SK-N-SH (cell line): ENCODE data around the gene CACNA1G. TPM values are rescaled to one million over a fixed set of nuclear protein-coding genes. Genes with fewer than 3 reads are reported as not detected.

ENCODE experiments used
- CTCF ChIA-PET: fragments of 300-600, 350-600 bp; formaldehyde crosslinking; extraction: SDS; loops from one replicate; lab custom pipeline; 2021; lab: Yijun Ruan, JAX
- POLR2A ChIA-PET: fragments of 350-600 bp; sonication (Branson Sonifier 250); formaldehyde crosslinking; extraction: SDS; loops from one replicate; lab custom pipeline; 2020; ENCODE audit warnings: antibody characterized with exemption, inconsistent platforms; lab: Yijun Ruan, JAX
- DNase-seq: peaks from one replicate; pipeline ENCODE4 v3.0.0; 2012
- H2AFZ ChIP-seq: fragments of 200-600 bp; sonication (generic); 2 replicates; pipeline ENCODE4 v1.8.1; 2016; ENCODE audit warnings: antibody characterized with exemption, mild to moderate bottlenecking, low read depth
- H3F3A ChIP-seq: fragments of 200-600 bp; sonication (generic); replicated peaks from 2 replicates; pipeline ENCODE3; 2016; ENCODE audit warnings: antibody characterized with exemption, mild to moderate bottlenecking; ENCODE audit not compliant: insufficient read depth
- H3K27ac ChIP-seq, 2 experiments: fragments of 200-500 bp in 1 of 2; fragments of 200-600 bp in 1 of 2; sonication (Bioruptor generic) in 1 of 2; sonication (generic), shearing (Covaris generic) in 1 of 2; 2 replicates each; pipeline versions ENCODE4 v1.5.1 to v1.6.1; 2014 to 2016; ENCODE audit warnings: low read depth in 2 of 2, inconsistent platforms in 1 of 2, low read length in 1 of 2, mild to moderate bottlenecking in 1 of 2, mixed read lengths in 1 of 2
- H3K27me3 ChIP-seq: fragments of 200-600 bp; sonication (generic), shearing (Covaris generic); 2 replicates; pipeline ENCODE4 v1.6.1; 2016; ENCODE audit warnings: mixed run types; ENCODE audit not compliant: insufficient read depth
- H3K36me3 ChIP-seq, 2 experiments: fragments of 200-500 bp in 1 of 2; fragments of 200-600 bp in 1 of 2; sonication (Bioruptor generic) in 1 of 2; sonication (generic) in 1 of 2; replicated peaks in 1 of 2; 2 replicates each; pipeline versions ENCODE3 to v1.5.1; 2014 to 2016; ENCODE audit warnings: low read length in 1 of 2, mild to moderate bottlenecking in 1 of 2; ENCODE audit not compliant: insufficient read depth in 2 of 2, control insufficient read depth in 1 of 2
- H3K4me1 ChIP-seq, 2 experiments: fragments of 200-500 bp in 1 of 2; fragments of 200-600 bp in 1 of 2; sonication (Bioruptor generic) in 1 of 2; sonication (generic), shearing (Covaris generic) in 1 of 2; 2 replicates each; pipeline versions ENCODE4 v1.5.1 to v1.6.1; 2014 to 2016; ENCODE audit warnings: low read depth in 1 of 2, low read length in 1 of 2, mixed run types in 1 of 2; ENCODE audit not compliant: insufficient read depth in 2 of 2, control insufficient read depth in 1 of 2
- H3K4me2 ChIP-seq: fragments of 200-600 bp; sonication (generic), shearing (Covaris generic); 2 replicates; pipeline ENCODE4 v1.6.1; 2017; ENCODE audit warnings: mixed run types
- H3K4me3 ChIP-seq, 2 experiments: fragments of 200-500 bp in 1 of 2; fragments of 200-600 bp in 1 of 2; sonication (Bioruptor generic) in 1 of 2; sonication (generic), shearing (Covaris generic) in 1 of 2; 2 replicates each; pipeline versions ENCODE4 v1.5.1 to v1.8.1; 2014 to 2016; ENCODE audit warnings: low read depth in 2 of 2, inconsistent platforms in 1 of 2, low read length in 1 of 2, mild to moderate bottlenecking in 1 of 2, mixed read lengths in 1 of 2, moderate library complexity in 1 of 2
- H3K79me2 ChIP-seq: fragments of 200-600 bp; sonication (generic); 2 replicates; pipeline ENCODE4 v1.8.1; 2017; ENCODE audit warnings: mild to moderate bottlenecking; ENCODE audit not compliant: insufficient read depth
- H3K9ac ChIP-seq: fragments of 200-600 bp; sonication (generic); 2 replicates; pipeline ENCODE4 v1.6.1; 2017; ENCODE audit warnings: mixed run types
- H3K9me2 ChIP-seq: fragments of 200-600 bp; sonication (generic); 2 replicates; pipeline ENCODE4 v1.6.1; 2017; ENCODE audit warnings: mixed run types
- H3K9me3 ChIP-seq: fragments of 200-600 bp; sonication (generic); 2 replicates; pipeline ENCODE4 v1.6.1; 2017; ENCODE audit warnings: mixed run types, mild to moderate bottlenecking, moderate library complexity
- H4K20me1 ChIP-seq: fragments of 200-600 bp; sonication (generic); 2 replicates; pipeline ENCODE4 v1.6.1; 2017; ENCODE audit warnings: mild to moderate bottlenecking, mixed run types; ENCODE audit not compliant: insufficient read depth
- CHD2 ChIP-seq: fragments of 150-350 bp; IDR thresholded peaks from 2 replicates; pipeline ENCODE4 v1.6.1; 2018; ENCODE audit warnings: low read length; ENCODE audit not compliant: partially characterized antibody
- CTCF ChIP-seq: fragments of 200-600 bp; sonication (generic); IDR thresholded peaks from 2 replicates; pipeline ENCODE4 v1.6.1; 2017; ENCODE audit warnings: antibody characterized with exemption, mild to moderate bottlenecking, moderate library complexity
- EP300 ChIP-seq, 2 experiments: IDR thresholded peaks; 2 replicates each; pipeline versions ENCODE4 v1.4.0 to v1.6.1; 2012; ENCODE audit warnings: borderline replicate concordance in 1 of 2, low read depth in 1 of 2, low read length in 1 of 2
- FOSL2 ChIP-seq: IDR thresholded peaks from 2 replicates; pipeline ENCODE4 v1.4.0; 2012; ENCODE audit warnings: low read depth, mild to moderate bottlenecking, moderate library complexity, borderline replicate concordance
- GABPA ChIP-seq: IDR thresholded peaks from 2 replicates; pipeline ENCODE4 v1.4.0; 2012; ENCODE audit warnings: low read depth, mild to moderate bottlenecking
- IRF3 ChIP-seq: fragments of 150-350 bp; IDR thresholded peaks from 2 replicates; pipeline ENCODE4 v1.6.1; 2016; ENCODE audit warnings: mild to moderate bottlenecking, low read depth, low read length
- MXI1 ChIP-seq: IDR thresholded peaks from 2 replicates; pipeline ENCODE4 v1.6.1; 2012; ENCODE audit warnings: mild to moderate bottlenecking, low read depth, low read length, improper control_type of control experiment
- NFIC ChIP-seq: IDR thresholded peaks from 2 replicates; pipeline ENCODE4 v1.4.0; 2012; ENCODE audit warnings: borderline replicate concordance
- NRF1 ChIP-seq: IDR thresholded peaks from 2 replicates; pipeline ENCODE4 v1.6.1; 2012; ENCODE audit warnings: low read depth, mild to moderate bottlenecking, low read length
- PBX3 ChIP-seq: IDR thresholded peaks from 2 replicates; pipeline ENCODE4; 2012
- RAD21 ChIP-seq: IDR thresholded peaks from 2 replicates; pipeline ENCODE4 v1.6.1; 2012; ENCODE audit warnings: mild to moderate bottlenecking, low read length
- RCOR1 ChIP-seq: fragments of 150-350 bp; IDR thresholded peaks from 2 replicates; pipeline ENCODE4 v1.6.1; 2017; ENCODE audit warnings: antibody characterized with exemption, low read length
- REST ChIP-seq: IDR thresholded peaks from 2 replicates; pipeline ENCODE4 v1.6.1; 2012; ENCODE audit warnings: mild to moderate bottlenecking, low read depth, low read length, moderate library complexity
- RXRA ChIP-seq: IDR thresholded peaks from 2 replicates; pipeline ENCODE4 v1.4.0; 2012; ENCODE audit warnings: low read depth, mild to moderate bottlenecking, borderline replicate concordance
- TCF12 ChIP-seq: IDR thresholded peaks from 2 replicates; pipeline ENCODE4 v1.4.0; 2012
- USF1 ChIP-seq: IDR thresholded peaks from 2 replicates; pipeline ENCODE4 v1.4.0; 2012; ENCODE audit warnings: low read depth, borderline replicate concordance
- YY1 ChIP-seq: IDR thresholded peaks from 2 replicates; pipeline ENCODE4 v1.4.0; 2012; ENCODE audit warnings: low read depth, mild to moderate bottlenecking
- WGBS: methylation state at CpG from one replicate; pipeline ENCODE4 v1.1.6; 2017; ENCODE audit warnings: low lambda C conversion rate; 5-methylcytosine and 5-hydroxymethylcytosine counted together
- polyA plus RNA-seq, 3 experiments: library from polyadenylated mRNA; depleted of rRNA; stranded (reverse); fragments of >200 nt; gene quantifications; 2 replicates each; pipeline ENCODE4 v1.2.3, GENCODE V29; 2012

CACNA1G gene
- polyA plus RNA-seq, 1 of the 3 experiments (the other 2 are of a cell fraction), result 0.21 TPM

GRCh38 chr17:50608700-50609379 lies 48.3 kb downstream of the CACNA1G start:
- Histone ChIP-seq H3K4me2 (no peak overlapping the region), H3K9me2 (no peaks in the 10 kb centered on the region), H3K36me3 (no peaks in the 10 kb centered on the region), H3K4me3 (no peak overlapping the region), H3K4me1 (peaks cover 11 to 50% of the 10 kb centered on the region in 2 experiments), H3K79me2 (no peaks in the 10 kb centered on the region), H4K20me1 (no peaks in the 10 kb centered on the region), H3K27ac (no peak overlapping the region), H3K9me3 (no peaks in the 10 kb centered on the region), H2AFZ (no peak overlapping the region), H3K27me3 (no peaks in the 10 kb centered on the region), H3F3A (no peaks in the 10 kb centered on the region), H3K9ac (no peak overlapping the region)
- CTCF ChIA-PET, result interaction anchor here (1.6 to 22.2 kb wide), 6 partner anchors 10 to 86 kb away, joined by 5 to 402 read pairs (median 14); partner anchors contain the start of genes ABCC3 and CACNA1G
- TF ChIP-seq NRF1 (no peak), PBX3 (no peak), RCOR1 (no peak), CTCF (no peak), CHD2 (no peak), EP300 (IDR thresholded peaks at IDR 0.05; ENCODE audit: borderline replicate concordance in 1 of 2, low read depth in 1 of 2, low read length in 1 of 2) (no peak), USF1 (no peak), REST (no peak), RXRA (no peak), YY1 (no peak), NFIC (no peak), MXI1 (no peak), IRF3 (no peak), FOSL2 (no peak), TCF12 (no peak), RAD21 (no peak), GABPA (no peak)
- POLR2A ChIA-PET, result no interaction called here
- WGBS, result 78% methylated on average over 21 of the region's 22 CpGs
- DNase-seq, result no peak
